GM18520 (cell line): ENCODE results near the gene SERPINB12.

Source experiments
- ATAC-seq: cut with Tn5 transposase; IDR thresholded peaks from one replicate; pipeline ENCODE4 v1.9.1; 2021; ENCODE audit not compliant: unreplicated experiment

SERPINB12 gene

GRCh38 chr18:63545000-63545399 is 2.8 kb downstream of the SERPINB12 start:
- no peak for ATAC-seq

- ATAC-seq: no peak
Measured at GRCh38 chr18:63550068-63550467, 7.9 kb downstream of the SERPINB12 start.

GRCh38 chr18:63551769-63552168 is 9.6 kb downstream of the SERPINB12 start:
- no peak for ATAC-seq

- ATAC-seq: no peak
Measured at GRCh38 chr18:63552581-63552980, 10.4 kb downstream of the SERPINB12 start.

- no peak for ATAC-seq
Measured at GRCh38 chr18:63553081-63553480, 10.9 kb downstream of the SERPINB12 start.

- no peak for ATAC-seq
Measured at GRCh38 chr18:63559567-63560491, 17.7 kb downstream of the SERPINB12 start.

- ATAC-seq: no peak
Measured at GRCh38 chr18:63562284-63562683, 20.1 kb downstream of the SERPINB12 start.

- no peak for ATAC-seq
Measured at GRCh38 chr18:63564021-63564420, 21.9 kb downstream of the SERPINB12 start.

- no peak for ATAC-seq
Measured at GRCh38 chr18:63564561-63564960, 22.4 kb downstream of the SERPINB12 start.

GRCh38 chr18:63567276-63567675 is 25.1 kb downstream of the SERPINB12 start:
- ATAC-seq: no peak

GRCh38 chr18:63567825-63568224 is 25.7 kb downstream of the SERPINB12 start:
- ATAC-seq: no peak

GRCh38 chr18:63570721-63571120 is 28.6 kb downstream of the SERPINB12 start:
- ATAC-seq: no peak

- ATAC-seq: no peak
Measured at GRCh38 chr18:63575681-63576080, 33.5 kb downstream of the SERPINB12 start.

GRCh38 chr18:63578357-63578958 is 36.3 kb downstream of the SERPINB12 start:
- no peak for ATAC-seq

- no peak for ATAC-seq
Measured at GRCh38 chr18:63579616-63580015, 37.4 kb downstream of the SERPINB12 start.

GRCh38 chr18:63585988-63586387 is 43.8 kb downstream of the SERPINB12 start:
- no peak for ATAC-seq

- no peak for ATAC-seq
Measured at GRCh38 chr18:63586431-63586830, 44.3 kb downstream of the SERPINB12 start.

GRCh38 chr18:63586966-63587365 is 44.8 kb downstream of the SERPINB12 start, which contains the start of gene SERPINB13:
SERPINB13 (plus strand) TSS chr18:63587343; CDS start chr18:63588668, 1,325 bp downstream.
- ATAC-seq: no peak

GRCh38 chr18:63588909-63589308 is 46.7 kb downstream of the SERPINB12 start:
- no peak for ATAC-seq

GRCh38 chr18:63590373-63590772 is 48.2 kb downstream of the SERPINB12 start:
- no peak for ATAC-seq

GRCh38 chr18:63590966-63591695 is 49.0 kb downstream of the SERPINB12 start:
- no peak for ATAC-seq
